Mesendoderm (in vitro differentiated cells): ENCODE results near the gene SH2B3.

Experiments
- DNase-seq: peaks from one replicate; pipeline ENCODE4 v3.0.0; 2013
- H2AK5ac ChIP-seq: 2 replicates; pipeline ENCODE4 v1.6.1; 2013; ENCODE audit warnings: low read length, inconsistent platforms
- H2BK120ac ChIP-seq: 2 replicates; pipeline ENCODE4 v1.6.1; 2013; ENCODE audit warnings: low read depth, mild to moderate bottlenecking, low read length, moderate library complexity, mixed read lengths
- H2BK15ac ChIP-seq: replicated peaks from 2 replicates; pipeline ENCODE4 v1.6.1; 2013; ENCODE audit warnings: low read depth, mild to moderate bottlenecking, moderate library complexity
- H2BK5ac ChIP-seq: 2 replicates; pipeline ENCODE4 v1.6.1; 2013; ENCODE audit warnings: low read length, inconsistent platforms
- H3K18ac ChIP-seq: 2 replicates; pipeline ENCODE4 v1.6.1; 2013; ENCODE audit warnings: mild to moderate bottlenecking, low read length, mixed read lengths
- H3K23ac ChIP-seq: one replicate; pipeline ENCODE4 v1.6.1; 2013; ENCODE audit warnings: low read length
- H3K27ac ChIP-seq: 2 replicates; pipeline ENCODE4 v1.5.1; 2013; ENCODE audit warnings: low read depth, mild to moderate bottlenecking, inconsistent platforms, low read length, moderate library complexity
- H3K27me3 ChIP-seq: 2 replicates; pipeline ENCODE4 v1.6.1; 2013; ENCODE audit warnings: low read length, control low read depth, mild to moderate bottlenecking, inconsistent platforms; ENCODE audit not compliant: insufficient read depth, poor library complexity
- H3K36me3 ChIP-seq: 2 replicates; pipeline ENCODE4 v1.6.1; 2013; ENCODE audit warnings: low read length, inconsistent platforms; ENCODE audit not compliant: control insufficient read depth, insufficient read depth
- H3K4ac ChIP-seq: one replicate; pipeline ENCODE4 v1.6.1; 2013; ENCODE audit warnings: low read depth, mild to moderate bottlenecking, low read length, moderate library complexity
- H3K4me1 ChIP-seq: 2 replicates; pipeline ENCODE4 v1.6.1; 2013; ENCODE audit warnings: low read depth, low read length, inconsistent platforms; ENCODE audit not compliant: control insufficient read depth
- H3K4me2 ChIP-seq: 2 replicates; pipeline ENCODE4 v1.6.1; 2013; ENCODE audit warnings: low read length
- H3K4me3 ChIP-seq: 2 replicates; pipeline ENCODE4 v1.5.1; 2013; ENCODE audit warnings: mild to moderate bottlenecking, low read length
- H3K56ac ChIP-seq: one replicate; pipeline ENCODE4 v1.6.1; 2013; ENCODE audit warnings: low read length
- H3K79me1 ChIP-seq: 2 replicates; pipeline ENCODE4 v1.6.1; 2013; ENCODE audit warnings: low read length, inconsistent platforms
- H3K79me2 ChIP-seq: 2 replicates; pipeline ENCODE4 v1.6.1; 2013; ENCODE audit warnings: mild to moderate bottlenecking, low read length; ENCODE audit not compliant: control insufficient read depth, insufficient read depth
- H3K9ac ChIP-seq: 2 replicates; pipeline ENCODE4 v1.6.1; 2013; ENCODE audit warnings: low read length, inconsistent platforms
- H4K5ac ChIP-seq: one replicate; pipeline ENCODE4 v1.6.1; 2013; ENCODE audit warnings: low read length
- H4K8ac ChIP-seq: one replicate; pipeline ENCODE4 v1.6.1; 2013; ENCODE audit warnings: low read depth, mild to moderate bottlenecking, control low read depth, low read length, moderate library complexity
- WGBS: extraction: QIAGEN DNeasy Blood & Tissue Kit; methylation state at CpG from one replicate; pipeline ENCODE4 v1.1.7; 2013; ENCODE audit warnings: low lambda C conversion rate, missing lambda C conversion rate; ENCODE audit not compliant: insufficient coverage; ENCODE audit errors: extremely low coverage; 5-methylcytosine and 5-hydroxymethylcytosine counted together

Gene SH2B3

DNA sequence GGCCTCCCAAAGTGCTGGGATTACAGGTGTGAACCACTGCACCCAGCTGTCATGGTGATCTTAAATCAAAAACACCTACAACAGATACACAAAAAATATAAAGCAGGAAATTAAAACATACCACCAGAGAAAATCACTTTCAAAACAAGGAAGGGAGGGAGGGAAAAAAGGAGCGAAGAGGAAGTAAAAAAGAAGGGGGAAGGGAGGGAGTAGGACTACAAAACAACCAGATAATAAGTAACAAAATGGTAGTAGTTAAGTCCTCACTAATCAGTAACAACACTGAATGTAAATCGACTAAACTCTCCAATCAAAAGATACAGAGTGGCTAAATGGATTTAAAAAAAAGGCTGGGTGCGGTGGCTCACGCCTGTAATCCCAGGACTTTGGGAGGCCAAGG is 89.0 kb downstream of the SH2B3 start:
- Histone ChIP-seq H3K4me2 (no peak overlapping the region), H3K4me3 (no peak overlapping the region), H3K27ac (no peak overlapping the region), H3K36me3 (peaks cover 3% of the 10 kb centered on the region), H3K4ac (no peak overlapping the region), H2AK5ac (no peak overlapping the region), H3K79me2 (no peaks in the 10 kb centered on the region), H2BK5ac (no peak overlapping the region), H3K56ac (no peak overlapping the region), H3K9ac (no peak overlapping the region), H4K8ac (no peak overlapping the region), H4K5ac (no peak overlapping the region), H3K27me3 (no peaks in the 10 kb centered on the region), H3K23ac (no peak overlapping the region), H3K18ac (no peak overlapping the region), H2BK120ac (no peak overlapping the region), H3K4me1 (no peaks in the 10 kb centered on the region), H2BK15ac (no peak overlapping the region), H3K79me1 (no peaks in the 10 kb centered on the region)
- no peak for DNase-seq
- no CpG with 5 or more reads among the region's 4 CpGs for WGBS
